H1 (cell line): ENCODE results near the gene AKAP9.

Experiments
- BCL11A ChIP-seq, 2 experiments: IDR thresholded peaks; one replicate each; pipeline ENCODE4 v1.6.1; 2011; ENCODE audit warnings: low read depth in 2 of 2, low read length in 2 of 2, mild to moderate bottlenecking in 2 of 2
- CTCF ChIP-seq, 3 experiments: IDR thresholded peaks; 1 replicate in 2 of 3; 2 replicates in 1 of 3; pipeline versions ENCODE4 v1.5.1 to v1.6.1; 2011; ENCODE audit warnings: low read length in 3 of 3, mild to moderate bottlenecking in 3 of 3, inconsistent platforms in 2 of 3, low read depth in 1 of 3, moderate library complexity in 1 of 3; ENCODE audit not compliant: insufficient read depth in 1 of 3; ENCODE audit errors: control extremely low read depth in 1 of 3
- MAX ChIP-seq: IDR thresholded peaks from 2 replicates; pipeline ENCODE4 v1.6.1; 2012; ENCODE audit warnings: inconsistent platforms
- POLR2A ChIP-seq, 2 experiments: IDR thresholded peaks; 1 replicate in 1 of 2; 2 replicates in 1 of 2; pipeline ENCODE4 v1.6.1; 2011; ENCODE audit warnings: low read depth in 2 of 2, low read length in 2 of 2, mild to moderate bottlenecking in 2 of 2; ENCODE audit errors: control extremely low read depth in 1 of 2
- TAF1 ChIP-seq: IDR thresholded peaks from 2 replicates; pipeline ENCODE4 v1.6.1; 2011; ENCODE audit warnings: mild to moderate bottlenecking, low read depth, low read length

GRCh38 chr7:92058899-92059298, 118.2 kb downstream of the AKAP9 start:
- TF ChIP-seq MAX: no peak
- TF ChIP-seq TAF1: no peak
- no peak for TF ChIP-seq BCL11A (IDR thresholded peaks at IDR 0.05; ENCODE audit: low read depth in 2 of 2, low read length in 2 of 2)
- TF ChIP-seq CTCF (IDR thresholded peaks at IDR 0.05; ENCODE audit: control extremely low read depth in 1 of 3, insufficient read depth in 1 of 3, low read depth in 1 of 3, low read length in 3 of 3): no peak
- TF ChIP-seq POLR2A (IDR thresholded peaks at IDR 0.05; ENCODE audit: control extremely low read depth in 1 of 2, low read depth in 2 of 2, low read length in 2 of 2): no peak
